ENCODE measurements around the gene FAM240A. TPM values are rescaled to one million over a fixed set of nuclear protein-coding genes. Genes with fewer than 3 reads are reported as not detected.
"Not testable (repeated sequence)": the region's sequence is repeated elsewhere in the genome, so short reads cannot be mapped to it uniquely, and the experiment has no call there.

The FAM240A gene
- total RNA-seq, 1 donor from 2014 or later, result not detected

- no peak for DNase-seq (ENCODE audit: low read depth)
These were observed 35.9 kb upstream of the FAM240A start for GRCh38 chr3:46576386-46576785.

DNA sequence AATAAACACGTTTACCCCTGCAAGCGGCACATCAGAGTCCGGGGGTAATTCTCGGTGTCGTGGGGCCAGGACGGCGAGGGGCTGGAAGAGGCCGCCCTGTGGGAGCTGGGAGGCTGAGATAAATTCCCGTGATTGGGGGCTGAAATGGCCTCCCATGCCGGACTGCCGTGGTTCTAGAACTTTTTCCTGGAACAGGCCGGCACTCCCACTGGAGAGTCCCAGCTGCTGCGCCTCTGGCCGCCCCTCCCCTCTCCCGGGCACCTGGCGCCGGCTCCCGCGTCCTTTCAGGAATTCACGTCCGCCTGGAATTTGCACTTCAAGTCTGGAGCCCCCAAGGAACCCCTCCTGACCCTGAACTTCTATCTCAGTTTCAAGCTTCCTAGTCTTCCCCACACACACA lies 35.4 kb upstream of the FAM240A start:
- FAIRE-seq, result no peak
- H3K4me3 ChIP-seq (ENCODE audit: low read depth, low read length), result no peak overlapping the region
- H3K27me3 ChIP-seq (ENCODE audit: control insufficient read depth, insufficient read depth, low read length), result no peaks in the 10 kb centered on the region

More at GRCh38 chr3:46576386-46576785, 35.9 kb upstream of the FAM240A start:
- no peak for TF ChIP-seq CTCF (IDR thresholded peaks at IDR 0.05; ENCODE audit: insufficient read depth, low read length, severe bottlenecking)
- no peaks in the 10 kb centered on the region for H3K36me3 ChIP-seq (ENCODE audit: control insufficient read depth, insufficient read depth, low read length)
- no peak for FAIRE-seq
- no peak overlapping the region for H3K4me3 ChIP-seq (ENCODE audit: low read depth, low read length)
- H3K27me3 ChIP-seq (ENCODE audit: control insufficient read depth, insufficient read depth, low read length), result no peaks in the 10 kb centered on the region

GRCh38 chr3:46577580-46578249 lies 34.6 kb upstream of the FAM240A start:
- H3K4me3 ChIP-seq (ENCODE audit: low read depth, low read length); H3K36me3 ChIP-seq (ENCODE audit: control insufficient read depth, insufficient read depth, low read length); DNase-seq (ENCODE audit: low read depth); FAIRE-seq; H3K27me3 ChIP-seq (ENCODE audit: control insufficient read depth, insufficient read depth, low read length): not testable (repeated sequence)

More for the DNA sequence above, 35.4 kb upstream of the FAM240A start:
- TF ChIP-seq CTCF (IDR thresholded peaks at IDR 0.05; ENCODE audit: insufficient read depth, low read length, severe bottlenecking), result no peak
- no peak for DNase-seq (ENCODE audit: low read depth)
- no peaks in the 10 kb centered on the region for H3K36me3 ChIP-seq (ENCODE audit: control insufficient read depth, insufficient read depth, low read length)

DNA sequence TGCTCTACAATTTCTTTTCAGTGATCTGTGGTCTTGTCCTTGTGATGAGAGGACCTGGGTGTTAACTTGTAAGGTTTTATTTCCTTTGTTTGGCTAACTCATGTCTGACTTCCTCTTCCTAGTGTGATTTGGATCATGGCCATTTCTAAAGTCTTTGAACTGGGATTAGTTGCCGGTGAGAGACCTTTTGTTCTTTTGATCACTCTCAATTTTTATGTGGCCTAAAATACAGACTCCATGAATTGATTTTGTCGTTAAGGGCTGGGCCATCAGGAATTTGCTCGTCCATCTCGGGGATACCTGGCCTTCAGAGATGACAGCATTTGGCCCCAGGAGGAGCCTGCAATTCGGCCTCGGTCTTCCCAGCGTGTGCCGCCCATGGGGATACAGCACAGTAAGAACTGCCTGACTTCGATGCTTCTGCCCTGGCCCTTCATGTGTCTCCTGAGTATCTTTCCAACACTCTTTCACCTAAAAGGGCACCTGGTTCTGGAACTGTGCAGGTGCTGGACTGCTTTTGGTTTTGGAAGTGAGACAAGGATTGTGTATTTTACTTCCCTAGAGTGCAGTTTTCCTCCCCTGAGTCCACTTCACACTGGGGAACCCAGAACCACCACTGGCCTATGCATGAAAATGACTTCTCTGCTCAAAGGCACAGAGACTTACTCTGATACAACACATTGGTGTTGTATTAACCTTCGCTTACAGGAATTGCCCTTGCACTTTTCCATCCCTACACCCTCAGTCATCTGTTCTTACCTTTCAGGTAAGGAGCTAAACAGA lies 33.2 kb upstream of the FAM240A start:
- Histone ChIP-seq H3K36me3 (ENCODE audit: control insufficient read depth, insufficient read depth, low read length) (no peaks in the 10 kb centered on the region), H3K27me3 (ENCODE audit: control insufficient read depth, insufficient read depth, low read length) (no peaks in the 10 kb centered on the region)
- FAIRE-seq, result peak; percentile 52

DNA sequence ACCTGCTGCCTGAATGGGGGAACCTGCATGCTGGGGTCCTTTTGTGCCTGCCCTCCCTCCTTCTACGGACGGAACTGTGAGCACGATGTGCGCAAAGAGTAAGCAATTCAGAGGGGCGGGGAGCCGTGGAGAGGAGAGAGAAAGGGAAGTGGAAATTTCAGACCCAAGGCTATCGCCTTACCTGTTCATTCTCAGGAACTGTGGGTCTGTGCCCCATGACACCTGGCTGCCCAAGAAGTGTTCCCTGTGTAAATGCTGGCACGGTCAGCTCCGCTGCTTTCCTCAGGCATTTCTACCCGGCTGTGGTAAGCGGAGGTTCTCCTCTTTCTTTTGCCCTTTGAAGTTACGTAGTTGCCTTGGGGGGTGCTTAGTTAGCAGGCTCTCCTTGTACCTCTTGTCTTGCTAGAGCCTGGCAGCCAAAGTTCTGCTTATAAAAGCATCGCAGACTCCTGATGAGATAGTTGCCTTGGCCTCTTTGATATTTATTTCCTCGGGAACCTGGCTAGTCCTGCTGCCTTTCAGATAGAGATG lies 32.5 kb upstream of the FAM240A start:
- no peaks in the 10 kb centered on the region for H3K27me3 ChIP-seq (ENCODE audit: control insufficient read depth, insufficient read depth, low read length)

More for the DNA sequence above, 33.2 kb upstream of the FAM240A start:
- no peak overlapping the region for H3K4me3 ChIP-seq (ENCODE audit: low read depth, low read length)
- no peak for DNase-seq (ENCODE audit: low read depth)
- no peak for TF ChIP-seq CTCF (IDR thresholded peaks at IDR 0.05; ENCODE audit: insufficient read depth, low read length, severe bottlenecking)

More for the DNA sequence above, 32.5 kb upstream of the FAM240A start:
- DNase-seq (ENCODE audit: low read depth) (no peak), FAIRE-seq (peak; percentile 66)
- Histone ChIP-seq H3K36me3 (ENCODE audit: control insufficient read depth, insufficient read depth, low read length) (no peaks in the 10 kb centered on the region), H3K4me3 (ENCODE audit: low read depth, low read length) (no peak overlapping the region)
- no peak for TF ChIP-seq CTCF (IDR thresholded peaks at IDR 0.05; ENCODE audit: insufficient read depth, low read length, severe bottlenecking)
